ENCODE results near the gene ITGB1BP1.

DNA sequence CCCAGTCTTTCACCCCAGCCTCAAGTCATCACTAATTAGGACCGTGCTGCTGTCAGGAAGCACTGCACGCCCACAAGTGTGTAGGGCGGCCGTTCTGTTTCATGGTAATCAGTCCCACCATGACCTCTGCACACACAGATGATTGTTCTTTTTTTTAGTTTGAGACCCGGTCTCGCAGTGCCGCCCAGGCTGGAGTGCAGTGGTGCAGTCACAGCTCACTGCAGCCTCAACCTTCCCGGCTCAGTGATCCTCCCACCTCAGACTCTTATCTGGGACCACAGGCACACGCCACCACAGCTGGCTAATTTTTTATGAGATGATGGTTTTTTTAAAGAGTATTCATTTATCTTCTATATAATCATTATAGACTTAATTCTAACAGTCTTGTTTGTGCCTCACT is 49.2 kb upstream of the ITGB1BP1 start:
- TF ChIP-seq FOXJ3 (CRISPR knock-in tag; IDR thresholded peaks at IDR 0.05; ENCODE audit: borderline replicate concordance) (no peak), SP1 (CRISPR knock-in tag; conservative IDR thresholded peaks at IDR 0.05) (no peak), NR2C2 (CRISPR knock-in tag; IDR thresholded peaks at IDR 0.05) (no peak), NFYB (CRISPR knock-in tag; conservative IDR thresholded peaks at IDR 0.05; ENCODE audit: low read depth) (no peak), NR3C1 (CRISPR knock-in tag; conservative IDR thresholded peaks at IDR 0.05; ENCODE audit: low read depth) (no peak), HMGA2 (CRISPR knock-in tag; IDR thresholded peaks at IDR 0.05) (no peak)
- TF ChIP-seq, protein P1, sequence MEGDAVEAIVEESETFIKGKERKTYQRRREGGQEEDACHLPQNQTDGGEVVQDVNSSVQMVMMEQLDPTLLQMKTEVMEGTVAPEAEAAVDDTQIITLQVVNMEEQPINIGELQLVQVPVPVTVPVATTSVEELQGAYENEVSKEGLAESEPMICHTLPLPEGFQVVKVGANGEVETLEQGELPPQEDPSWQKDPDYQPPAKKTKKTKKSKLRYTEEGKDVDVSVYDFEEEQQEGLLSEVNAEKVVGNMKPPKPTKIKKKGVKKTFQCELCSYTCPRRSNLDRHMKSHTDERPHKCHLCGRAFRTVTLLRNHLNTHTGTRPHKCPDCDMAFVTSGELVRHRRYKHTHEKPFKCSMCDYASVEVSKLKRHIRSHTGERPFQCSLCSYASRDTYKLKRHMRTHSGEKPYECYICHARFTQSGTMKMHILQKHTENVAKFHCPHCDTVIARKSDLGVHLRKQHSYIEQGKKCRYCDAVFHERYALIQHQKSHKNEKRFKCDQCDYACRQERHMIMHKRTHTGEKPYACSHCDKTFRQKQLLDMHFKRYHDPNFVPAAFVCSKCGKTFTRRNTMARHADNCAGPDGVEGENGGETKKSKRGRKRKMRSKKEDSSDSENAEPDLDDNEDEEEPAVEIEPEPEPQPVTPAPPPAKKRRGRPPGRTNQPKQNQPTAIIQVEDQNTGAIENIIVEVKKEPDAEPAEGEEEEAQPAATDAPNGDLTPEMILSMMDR (IDR thresholded peaks at IDR 0.05), result no peak
- TF ChIP-seq, protein P2, sequence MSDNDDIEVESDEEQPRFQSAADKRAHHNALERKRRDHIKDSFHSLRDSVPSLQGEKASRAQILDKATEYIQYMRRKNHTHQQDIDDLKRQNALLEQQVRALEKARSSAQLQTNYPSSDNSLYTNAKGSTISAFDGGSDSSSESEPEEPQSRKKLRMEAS (CRISPR knock-in tag; IDR thresholded peaks at IDR 0.05), result no peak
- TF ChIP-seq, protein P3, sequence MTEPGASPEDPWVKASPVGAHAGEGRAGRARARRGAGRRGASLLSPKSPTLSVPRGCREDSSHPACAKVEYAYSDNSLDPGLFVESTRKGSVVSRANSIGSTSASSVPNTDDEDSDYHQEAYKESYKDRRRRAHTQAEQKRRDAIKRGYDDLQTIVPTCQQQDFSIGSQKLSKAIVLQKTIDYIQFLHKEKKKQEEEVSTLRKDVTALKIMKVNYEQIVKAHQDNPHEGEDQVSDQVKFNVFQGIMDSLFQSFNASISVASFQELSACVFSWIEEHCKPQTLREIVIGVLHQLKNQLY (CRISPR knock-in tag; IDR thresholded peaks at IDR 0.05), result no peak
